ENCODE data around the gene BRD9.
"Not testable (repeated sequence)": the region's sequence is repeated elsewhere in the genome, so short reads cannot be mapped to it uniquely, and the experiment has no call there.

BRD9 gene

GRCh38 chr5:856531-857425, 35.8 kb downstream of the BRD9 start:
- DNase-seq (ENCODE audit: low read depth): no peak

GRCh38 chr5:855771-856530, 36.6 kb downstream of the BRD9 start:
- no peak for DNase-seq (ENCODE audit: low read depth)

DNA sequence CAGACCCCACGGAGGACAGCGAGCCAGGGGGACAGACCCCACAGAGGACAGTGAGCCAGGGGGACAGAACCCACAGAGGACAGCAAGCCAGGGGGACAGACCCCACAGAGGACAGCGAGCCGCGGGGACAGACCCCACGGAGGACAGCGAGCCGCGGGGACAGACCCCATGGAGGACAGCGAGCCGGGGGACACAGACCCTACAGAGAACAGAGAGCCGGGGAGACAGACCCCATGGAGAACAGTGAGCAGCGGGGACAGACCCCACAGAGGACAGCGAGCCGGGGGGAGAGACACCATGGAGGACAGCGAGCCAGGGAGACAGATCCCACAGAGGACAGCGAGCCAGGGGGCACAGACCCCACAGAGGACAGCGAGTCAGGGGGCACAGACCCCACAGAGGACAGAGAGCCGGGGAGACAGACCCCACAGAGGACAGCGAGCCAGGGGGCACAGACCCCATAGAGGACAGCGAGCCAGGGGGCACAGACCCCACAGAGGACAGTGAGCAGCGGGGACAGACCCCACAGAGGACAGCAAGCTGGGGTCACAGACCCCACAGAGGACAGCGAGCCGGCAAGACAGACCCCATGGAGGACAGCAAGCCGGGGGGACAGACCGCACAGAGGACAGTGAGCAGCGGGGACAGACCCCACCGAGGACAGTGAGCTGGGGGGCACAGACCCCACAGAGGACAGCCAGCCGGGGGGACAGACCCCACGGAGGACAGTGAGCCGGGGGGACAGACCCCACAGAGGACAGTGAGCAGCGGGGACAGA, 37.4 kb downstream of the BRD9 start:
- no peak for DNase-seq (ENCODE audit: low read depth)

DNA sequence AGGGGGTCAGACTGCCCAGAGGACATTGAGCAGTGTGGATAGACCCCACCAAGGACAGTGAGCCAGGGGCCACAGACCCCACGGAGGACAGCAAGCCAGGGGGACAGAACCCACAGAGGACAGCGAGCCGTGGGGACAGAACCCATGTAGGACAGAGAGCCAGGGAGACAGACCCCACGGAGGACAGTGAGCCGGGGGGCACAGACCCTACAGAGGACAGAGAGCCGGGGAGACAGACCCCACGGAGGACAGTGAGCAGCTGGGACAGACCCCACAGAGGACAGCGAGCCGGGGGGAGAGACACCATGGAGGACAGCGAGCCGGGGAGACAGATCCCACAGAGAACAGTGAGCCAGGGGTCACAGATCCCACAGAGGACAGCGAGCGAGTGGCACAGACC, 38.4 kb downstream of the BRD9 start:
- no peak for DNase-seq (ENCODE audit: low read depth)

DNA sequence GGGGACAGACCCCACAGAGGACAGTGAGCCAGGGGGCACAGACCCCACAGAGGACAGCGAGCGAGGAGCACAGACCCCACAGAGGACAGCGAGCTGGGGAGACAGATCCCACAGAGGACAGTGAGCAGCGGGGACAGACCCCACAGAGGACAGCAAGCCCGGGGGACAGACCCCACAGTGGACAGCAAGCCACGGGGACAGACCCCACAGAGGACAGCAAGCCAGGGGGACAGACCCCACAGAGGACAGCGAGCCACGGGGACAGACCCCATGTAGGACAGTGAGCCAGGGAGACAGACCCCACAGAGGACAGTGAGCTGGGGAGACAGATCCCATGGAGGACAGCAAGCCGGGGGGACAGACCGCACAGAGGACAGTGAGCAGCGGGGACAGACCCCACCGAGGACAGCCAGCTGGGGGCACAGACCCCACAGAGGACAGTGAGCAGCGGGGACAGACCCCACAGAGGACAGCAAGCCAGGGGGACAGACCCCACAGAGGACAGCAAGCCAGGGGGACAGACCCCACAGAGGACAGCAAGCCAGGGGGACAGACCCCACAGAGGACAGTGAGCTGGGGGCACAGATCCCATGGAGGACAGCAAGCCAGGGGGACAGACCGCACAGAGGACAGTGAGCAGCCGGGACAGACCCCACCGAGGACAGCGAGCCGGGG, 39.0 kb downstream of the BRD9 start:
- not testable (repeated sequence) for DNase-seq (ENCODE audit: low read depth)

DNA sequence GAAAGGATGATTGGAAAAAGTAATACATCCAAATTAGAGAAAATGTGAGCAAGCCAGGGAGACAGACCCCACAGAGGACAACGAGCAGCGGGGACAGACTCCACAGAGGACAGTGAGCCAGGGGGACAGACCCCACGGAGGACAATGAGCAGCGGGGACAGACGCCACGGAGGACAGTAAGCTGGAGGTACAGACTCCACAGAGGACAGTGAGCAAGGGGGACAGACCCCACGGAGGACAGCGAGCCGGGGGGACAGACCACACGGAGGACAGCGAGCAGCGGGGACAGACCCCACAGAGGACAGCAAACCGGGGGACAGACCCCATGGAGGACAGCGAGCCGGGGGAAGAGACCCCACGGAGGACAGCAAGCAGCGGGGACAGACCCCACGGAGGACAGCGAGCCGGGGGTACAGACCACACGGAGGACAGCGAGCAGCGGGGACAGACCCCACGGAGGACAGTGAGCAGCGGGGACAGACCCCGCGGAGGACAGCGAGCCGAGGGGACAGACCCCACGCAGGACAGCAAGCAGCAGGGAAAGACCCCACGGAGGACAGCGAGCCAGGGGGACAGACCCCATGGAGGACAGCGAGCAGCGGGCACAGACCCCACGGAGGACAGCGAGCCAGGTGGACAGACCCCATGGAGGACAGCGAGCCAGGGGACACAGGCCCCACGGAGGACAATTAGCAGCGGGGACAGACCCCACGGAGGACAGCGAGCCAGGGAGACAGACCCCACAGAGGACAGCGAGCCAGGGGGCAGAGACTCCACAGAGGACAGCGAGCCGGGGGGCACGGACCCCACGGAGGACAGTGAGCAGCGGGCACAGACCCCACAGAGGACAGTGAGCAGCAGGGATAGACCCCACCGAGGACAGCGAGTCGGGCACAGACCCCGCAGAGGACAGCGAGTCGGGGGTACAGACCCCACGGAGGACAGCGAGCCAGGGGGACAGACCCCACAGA, 39.9 kb downstream of the BRD9 start:
- no peak for DNase-seq (ENCODE audit: low read depth)

DNA sequence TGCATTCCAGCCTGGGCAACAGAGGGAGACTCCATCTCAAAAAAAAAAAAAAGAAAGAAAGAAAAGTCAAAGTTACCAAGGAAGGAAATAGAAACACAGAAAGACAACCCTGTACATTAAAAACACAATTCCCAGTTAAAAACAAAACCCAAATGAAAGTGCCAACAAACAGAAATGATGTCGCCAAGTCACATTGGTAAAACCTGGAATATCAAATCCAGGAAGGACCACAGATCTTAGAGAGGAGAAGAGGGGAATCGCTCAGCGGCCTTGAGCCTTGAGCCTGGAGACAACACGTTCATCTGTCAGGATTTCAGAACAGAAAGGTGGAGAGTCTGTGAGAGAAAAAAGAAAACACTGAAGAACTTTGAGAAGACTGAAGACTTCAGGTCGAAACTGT, 40.6 kb downstream of the BRD9 start:
- no peak for DNase-seq (ENCODE audit: low read depth)

GRCh38 chr5:851553-851952, 41.0 kb downstream of the BRD9 start:
- DNase-seq (ENCODE audit: low read depth): no peak

GRCh38 chr5:851076-851475, 41.5 kb downstream of the BRD9 start:
- no peak for DNase-seq (ENCODE audit: low read depth)

DNA sequence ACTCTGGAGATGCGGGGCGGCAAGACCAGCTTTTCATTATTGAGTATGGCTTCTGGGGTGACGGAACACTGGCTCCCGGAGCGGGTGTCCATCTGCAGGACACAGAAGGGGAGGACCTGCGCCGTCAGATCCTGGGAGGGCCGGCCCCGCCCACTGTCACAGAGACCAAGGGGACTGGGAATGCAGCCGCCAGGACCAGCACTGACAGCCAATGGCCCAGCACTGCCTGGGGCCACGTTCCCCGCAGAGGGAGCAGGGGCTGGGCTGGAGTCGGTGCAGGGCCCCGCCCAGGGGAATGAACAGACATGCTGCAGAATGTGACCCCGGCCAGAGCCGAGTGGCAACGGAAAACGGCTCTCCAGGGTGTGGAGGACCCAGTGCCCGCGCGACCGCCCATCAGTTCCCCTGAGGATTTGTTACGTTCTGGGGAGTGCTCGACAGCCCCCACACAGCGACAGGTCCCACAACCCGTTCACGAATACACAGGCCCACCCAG, 42.0 kb downstream of the BRD9 start, which contains the start of gene ZDHHC11:
Gene ZDHHC11 (minus strand): TSS at position 476 of the 496 bp plus-strand sequence. CDS start 384 bp downstream, at position 92.
- no peak for DNase-seq (ENCODE audit: low read depth)

GRCh38 chr5:849651-850301, 42.8 kb downstream of the BRD9 start:
- no peak for DNase-seq (ENCODE audit: low read depth)

- DNase-seq (ENCODE audit: low read depth): no peak
Measured at GRCh38 chr5:848671-849111, 43.9 kb downstream of the BRD9 start.

GRCh38 chr5:847736-848135, 44.9 kb downstream of the BRD9 start:
- not testable (repeated sequence) for DNase-seq (ENCODE audit: low read depth)

DNA sequence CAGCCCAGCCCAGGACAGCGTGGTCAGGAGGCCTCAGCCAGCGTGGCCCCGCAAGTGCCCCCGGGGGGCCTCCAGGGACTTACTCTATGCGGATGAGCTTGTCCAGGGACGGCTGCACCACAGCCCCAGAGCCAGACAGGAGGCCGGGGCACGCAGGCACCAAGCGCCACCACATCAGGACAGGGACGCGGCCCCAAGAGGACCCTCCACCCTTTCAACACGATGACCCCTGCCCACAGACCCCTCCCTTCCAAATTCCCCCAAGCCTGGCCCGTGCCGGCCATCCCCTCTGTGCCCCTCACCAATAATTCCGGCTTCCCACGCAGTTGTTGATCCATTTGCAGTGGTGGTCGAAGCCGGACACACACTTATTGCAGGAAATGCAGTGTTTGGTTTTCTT, 45.4 kb downstream of the BRD9 start:
- not testable (repeated sequence) for DNase-seq (ENCODE audit: low read depth)

- not testable (repeated sequence) for DNase-seq (ENCODE audit: low read depth)
Measured at GRCh38 chr5:846602-847091, 46.0 kb downstream of the BRD9 start.

DNA sequence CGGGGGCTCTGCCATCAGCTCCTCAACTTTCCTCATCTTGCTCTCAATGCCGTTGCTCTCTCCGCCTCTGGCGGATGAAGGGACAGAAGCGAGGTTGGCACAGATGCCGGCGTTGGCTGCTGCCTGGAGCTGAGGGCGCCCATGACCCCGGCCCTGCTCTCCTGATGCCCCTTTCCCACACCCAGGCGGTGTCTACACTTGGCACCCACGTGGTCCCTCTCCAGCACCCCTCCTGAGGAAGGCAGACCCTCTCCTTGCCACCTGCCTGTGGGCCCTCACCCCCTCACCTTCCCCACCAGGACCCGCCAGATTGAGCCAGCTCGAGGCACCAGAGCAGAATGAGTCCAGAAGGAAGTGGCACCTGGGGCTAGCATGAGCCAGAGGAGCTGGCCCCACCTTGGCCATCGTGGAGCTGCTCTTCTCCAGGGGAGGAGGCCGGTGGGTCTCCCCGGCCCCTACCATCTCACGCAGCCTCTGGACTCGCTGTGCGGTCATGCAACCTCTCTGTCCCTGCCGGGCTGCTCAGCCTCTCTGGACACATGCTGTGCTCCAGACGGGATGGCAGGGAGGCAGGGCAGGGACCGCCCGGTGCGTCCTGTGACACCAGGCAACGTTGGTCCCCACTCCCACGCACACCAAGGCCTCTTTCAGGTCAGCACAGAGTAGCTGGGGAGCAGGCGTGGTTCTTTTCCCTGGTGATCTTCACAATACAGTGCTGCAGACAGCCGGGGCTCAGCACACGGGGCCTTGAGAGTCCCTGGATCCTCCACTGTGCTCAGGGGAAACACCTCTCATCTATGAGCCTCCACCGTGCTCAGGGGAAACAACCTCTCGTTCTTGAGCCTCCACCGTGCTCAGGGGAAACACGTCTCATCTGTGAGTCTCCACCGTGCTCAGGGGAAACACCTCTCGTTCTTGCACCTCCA, 46.7 kb downstream of the BRD9 start:
- DNase-seq (ENCODE audit: low read depth): not testable (repeated sequence)

DNA sequence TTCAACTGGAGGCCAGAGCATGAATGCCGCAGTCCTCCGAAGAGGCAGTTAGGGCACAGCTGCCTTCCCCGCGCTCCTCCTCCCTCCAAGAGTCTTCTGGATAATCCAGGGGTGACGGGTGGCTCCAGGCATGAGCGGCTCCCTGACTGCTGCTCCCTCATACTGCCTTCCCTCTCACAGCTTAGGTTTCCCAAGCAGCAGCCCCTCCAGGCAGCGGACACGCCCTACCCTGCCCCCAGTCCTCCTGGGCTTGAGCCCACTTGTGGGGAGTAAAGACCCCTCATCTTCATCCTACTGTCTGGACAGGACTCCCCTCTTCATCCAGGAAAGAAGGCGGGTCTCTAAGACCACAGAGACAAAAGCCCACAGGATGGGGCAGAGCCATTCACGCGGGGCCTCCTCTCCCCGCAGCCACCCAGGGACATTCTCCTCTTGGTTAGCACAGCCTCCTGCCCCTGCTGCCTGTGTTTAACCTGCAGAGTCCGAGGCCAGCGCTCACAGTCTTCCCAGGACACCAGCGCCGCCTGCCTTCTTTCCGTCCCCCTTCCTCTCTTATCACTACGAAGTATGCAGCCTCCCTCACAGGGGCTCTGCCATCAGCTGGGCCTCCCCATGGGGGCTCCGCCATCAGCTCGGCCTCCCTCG, 47.4 kb downstream of the BRD9 start:
- not testable (repeated sequence) for DNase-seq (ENCODE audit: low read depth)

GRCh38 chr5:844426-844825, 48.2 kb downstream of the BRD9 start:
- not testable (repeated sequence) for DNase-seq (ENCODE audit: low read depth)

All from CMK (cell line).